ENCODE data around the gene IGSF10.

DNA sequence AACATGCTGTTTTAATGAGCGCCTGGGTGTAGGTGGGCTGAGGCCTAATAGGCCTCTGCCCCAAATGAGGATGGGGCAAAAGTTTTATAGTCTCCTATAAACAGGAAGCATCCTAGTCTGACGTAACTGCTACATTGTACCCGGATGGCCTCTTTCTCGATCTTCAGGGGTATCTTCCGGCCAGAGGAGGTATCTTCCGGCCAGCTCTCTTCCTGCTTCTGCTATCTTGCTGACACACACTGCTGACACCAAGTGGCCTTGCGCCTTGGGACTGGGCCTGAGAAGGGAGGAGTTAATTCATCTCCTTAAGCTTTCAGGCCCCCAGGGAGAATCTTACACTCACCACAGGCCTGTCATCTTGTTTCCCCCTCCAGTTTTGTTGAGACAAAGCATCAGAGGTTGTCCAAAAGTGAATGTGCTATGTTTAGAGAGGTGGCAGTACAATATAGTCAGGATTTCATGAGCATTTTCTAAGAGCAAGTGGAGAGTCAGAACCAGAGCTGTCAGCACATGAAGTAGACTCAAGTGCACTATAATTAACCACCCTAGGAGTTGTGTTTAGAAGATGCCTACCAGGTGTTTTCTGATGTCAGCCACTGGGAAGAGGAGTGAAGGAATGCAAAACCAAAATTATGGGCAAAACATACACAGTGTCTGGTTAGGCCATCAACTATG lies 15.6 kb upstream of the IGSF10 start:
- TF ChIP-seq, protein P1, sequence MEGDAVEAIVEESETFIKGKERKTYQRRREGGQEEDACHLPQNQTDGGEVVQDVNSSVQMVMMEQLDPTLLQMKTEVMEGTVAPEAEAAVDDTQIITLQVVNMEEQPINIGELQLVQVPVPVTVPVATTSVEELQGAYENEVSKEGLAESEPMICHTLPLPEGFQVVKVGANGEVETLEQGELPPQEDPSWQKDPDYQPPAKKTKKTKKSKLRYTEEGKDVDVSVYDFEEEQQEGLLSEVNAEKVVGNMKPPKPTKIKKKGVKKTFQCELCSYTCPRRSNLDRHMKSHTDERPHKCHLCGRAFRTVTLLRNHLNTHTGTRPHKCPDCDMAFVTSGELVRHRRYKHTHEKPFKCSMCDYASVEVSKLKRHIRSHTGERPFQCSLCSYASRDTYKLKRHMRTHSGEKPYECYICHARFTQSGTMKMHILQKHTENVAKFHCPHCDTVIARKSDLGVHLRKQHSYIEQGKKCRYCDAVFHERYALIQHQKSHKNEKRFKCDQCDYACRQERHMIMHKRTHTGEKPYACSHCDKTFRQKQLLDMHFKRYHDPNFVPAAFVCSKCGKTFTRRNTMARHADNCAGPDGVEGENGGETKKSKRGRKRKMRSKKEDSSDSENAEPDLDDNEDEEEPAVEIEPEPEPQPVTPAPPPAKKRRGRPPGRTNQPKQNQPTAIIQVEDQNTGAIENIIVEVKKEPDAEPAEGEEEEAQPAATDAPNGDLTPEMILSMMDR (IDR thresholded peaks at IDR 0.05 in 4 of 5, conservative IDR thresholded peaks at IDR 0.05 in 1 of 5) = no peak
- TF ChIP-seq POLR2A (IDR thresholded peaks at IDR 0.05) = no peak
